Measurements from ENCODE around the gene TSPAN32.

The TSPAN32 gene

GRCh38 chr11:2310786-2311352 lies 9.1 kb downstream of the TSPAN32 start:
- H3K4me3 ChIP-seq (ENCODE audit: low read depth in 1 of 2, low read length in 2 of 2) = no peak overlapping the region
- peaks cover 2 to 6% of the 10 kb centered on the region in 2 donors for H3K4me1 ChIP-seq (ENCODE audit: control insufficient read depth in 1 of 2, insufficient read depth in 2 of 2, low read length in 2 of 2)
- H3K27ac ChIP-seq (ENCODE audit: low read depth, low read length) = no peak overlapping the region
- H3K9me3 ChIP-seq (ENCODE audit: control insufficient read depth in 1 of 2, low read length in 2 of 2) = no peaks in the 10 kb centered on the region
- H3K9ac ChIP-seq (ENCODE audit: low read depth in 1 of 2, low read length in 2 of 2) = no peak overlapping the region
- no peaks in the 10 kb centered on the region for H3K27me3 ChIP-seq (ENCODE audit: control insufficient read depth in 1 of 2, insufficient read depth in 2 of 2, low read length in 2 of 2)
- H3K36me3 ChIP-seq (ENCODE audit: control insufficient read depth in 1 of 2, insufficient read depth in 2 of 2, low read length in 2 of 2) = no peaks in the 10 kb centered on the region

- H3K4me1 ChIP-seq (ENCODE audit: control insufficient read depth in 1 of 2, insufficient read depth in 2 of 2, low read length in 2 of 2) = peaks cover 0 to 6% of the 10 kb centered on the region in 2 donors
- no peaks in the 10 kb centered on the region for H3K9me3 ChIP-seq (ENCODE audit: control insufficient read depth in 1 of 2, low read length in 2 of 2)
- no peak overlapping the region for H3K4me3 ChIP-seq (ENCODE audit: low read depth in 1 of 2, low read length in 2 of 2)
- no peaks in the 10 kb centered on the region for H3K36me3 ChIP-seq (ENCODE audit: control insufficient read depth in 1 of 2, insufficient read depth in 2 of 2, low read length in 2 of 2)
- no peak overlapping the region for H3K27ac ChIP-seq (ENCODE audit: low read depth, low read length)
- H3K27me3 ChIP-seq (ENCODE audit: control insufficient read depth in 1 of 2, insufficient read depth in 2 of 2, low read length in 2 of 2) = no peaks in the 10 kb centered on the region
- no peak overlapping the region for H3K9ac ChIP-seq (ENCODE audit: low read depth in 1 of 2, low read length in 2 of 2)
Measured at GRCh38 chr11:2311353-2312133, 9.7 kb downstream of the TSPAN32 start.

GRCh38 chr11:2312232-2313042 lies 10.6 kb downstream of the TSPAN32 start:
- Histone ChIP-seq H3K27me3 (ENCODE audit: control insufficient read depth in 1 of 2, insufficient read depth in 2 of 2, low read length in 2 of 2) (no peaks in the 10 kb centered on the region), H3K9me3 (ENCODE audit: control insufficient read depth in 1 of 2, low read length in 2 of 2) (no peaks in the 10 kb centered on the region), H3K4me3 (ENCODE audit: low read depth in 1 of 2, low read length in 2 of 2) (no peak overlapping the region), H3K9ac (ENCODE audit: low read depth in 1 of 2, low read length in 2 of 2) (no peak overlapping the region), H3K4me1 (ENCODE audit: control insufficient read depth in 1 of 2, insufficient read depth in 2 of 2, low read length in 2 of 2) (peaks cover 0 to 1% of the 10 kb centered on the region in 2 donors), H3K27ac (ENCODE audit: low read depth, low read length) (no peak overlapping the region), H3K36me3 (ENCODE audit: control insufficient read depth in 1 of 2, insufficient read depth in 2 of 2, low read length in 2 of 2) (no peaks in the 10 kb centered on the region)

GRCh38 chr11:2313051-2313951 lies 11.5 kb downstream of the TSPAN32 start:
- Histone ChIP-seq H3K27ac (ENCODE audit: low read depth, low read length) (no peak overlapping the region), H3K9ac (ENCODE audit: low read depth in 1 of 2, low read length in 2 of 2) (no peak overlapping the region), H3K4me3 (ENCODE audit: low read depth in 1 of 2, low read length in 2 of 2) (no peak overlapping the region), H3K36me3 (ENCODE audit: control insufficient read depth in 1 of 2, insufficient read depth in 2 of 2, low read length in 2 of 2) (no peaks in the 10 kb centered on the region), H3K9me3 (ENCODE audit: control insufficient read depth in 1 of 2, low read length in 2 of 2) (peaks cover 0 to 3% of the 10 kb centered on the region in 2 donors), H3K27me3 (ENCODE audit: control insufficient read depth in 1 of 2, insufficient read depth in 2 of 2, low read length in 2 of 2) (no peaks in the 10 kb centered on the region), H3K4me1 (ENCODE audit: control insufficient read depth in 1 of 2, insufficient read depth in 2 of 2, low read length in 2 of 2) (no peaks in the 10 kb centered on the region)

- Histone ChIP-seq H3K4me1 (ENCODE audit: control insufficient read depth in 1 of 2, insufficient read depth in 2 of 2, low read length in 2 of 2) (no peaks in the 10 kb centered on the region), H3K27me3 (ENCODE audit: control insufficient read depth in 1 of 2, insufficient read depth in 2 of 2, low read length in 2 of 2) (no peaks in the 10 kb centered on the region), H3K27ac (ENCODE audit: low read depth, low read length) (no peak overlapping the region), H3K9me3 (ENCODE audit: control insufficient read depth in 1 of 2, low read length in 2 of 2) (peaks cover 0 to 3% of the 10 kb centered on the region in 2 donors), H3K4me3 (ENCODE audit: low read depth in 1 of 2, low read length in 2 of 2) (no peak overlapping the region), H3K36me3 (ENCODE audit: control insufficient read depth in 1 of 2, insufficient read depth in 2 of 2, low read length in 2 of 2) (no peaks in the 10 kb centered on the region), H3K9ac (ENCODE audit: low read depth in 1 of 2, low read length in 2 of 2) (no peak overlapping the region)
Measured at GRCh38 chr11:2314136-2314524, 12.3 kb downstream of the TSPAN32 start.

- H3K4me3 ChIP-seq (ENCODE audit: low read depth in 1 of 2, low read length in 2 of 2) = no peak overlapping the region
- no peak overlapping the region for H3K27ac ChIP-seq (ENCODE audit: low read depth, low read length)
Measured at GRCh38 chr11:2314525-2315394, 12.9 kb downstream of the TSPAN32 start.

GRCh38 chr11:2315395-2316168 lies 13.8 kb downstream of the TSPAN32 start:
- Histone ChIP-seq H3K9ac (ENCODE audit: low read depth in 1 of 2, low read length in 2 of 2) (no peak overlapping the region), H3K4me1 (ENCODE audit: control insufficient read depth in 1 of 2, insufficient read depth in 2 of 2, low read length in 2 of 2) (no peaks in the 10 kb centered on the region), H3K36me3 (ENCODE audit: control insufficient read depth in 1 of 2, insufficient read depth in 2 of 2, low read length in 2 of 2) (no peaks in the 10 kb centered on the region), H3K9me3 (ENCODE audit: control insufficient read depth in 1 of 2, low read length in 2 of 2) (peaks cover 0 to 3% of the 10 kb centered on the region in 2 donors), H3K27me3 (ENCODE audit: control insufficient read depth in 1 of 2, insufficient read depth in 2 of 2, low read length in 2 of 2) (no peaks in the 10 kb centered on the region), H3K4me3 (ENCODE audit: low read depth in 1 of 2, low read length in 2 of 2) (no peak overlapping the region), H3K27ac (ENCODE audit: low read depth, low read length) (no peak overlapping the region)

More at GRCh38 chr11:2314525-2315394, 12.9 kb downstream of the TSPAN32 start:
- H3K4me1 ChIP-seq (ENCODE audit: control insufficient read depth in 1 of 2, insufficient read depth in 2 of 2, low read length in 2 of 2) = no peaks in the 10 kb centered on the region
- H3K27me3 ChIP-seq (ENCODE audit: control insufficient read depth in 1 of 2, insufficient read depth in 2 of 2, low read length in 2 of 2) = no peaks in the 10 kb centered on the region
- H3K9ac ChIP-seq (ENCODE audit: low read depth in 1 of 2, low read length in 2 of 2) = no peak overlapping the region
- H3K36me3 ChIP-seq (ENCODE audit: control insufficient read depth in 1 of 2, insufficient read depth in 2 of 2, low read length in 2 of 2) = no peaks in the 10 kb centered on the region
- peaks cover 0 to 3% of the 10 kb centered on the region in 2 donors for H3K9me3 ChIP-seq (ENCODE audit: control insufficient read depth in 1 of 2, low read length in 2 of 2)

GRCh38 chr11:2316169-2316962 lies 14.6 kb downstream of the TSPAN32 start:
- peaks cover 0 to 3% of the 10 kb centered on the region in 2 donors for H3K9me3 ChIP-seq (ENCODE audit: control insufficient read depth in 1 of 2, low read length in 2 of 2)
- H3K4me3 ChIP-seq (ENCODE audit: low read depth in 1 of 2, low read length in 2 of 2) = no peak overlapping the region
- no peaks in the 10 kb centered on the region for H3K4me1 ChIP-seq (ENCODE audit: control insufficient read depth in 1 of 2, insufficient read depth in 2 of 2, low read length in 2 of 2)
- no peaks in the 10 kb centered on the region for H3K36me3 ChIP-seq (ENCODE audit: control insufficient read depth in 1 of 2, insufficient read depth in 2 of 2, low read length in 2 of 2)
- H3K27me3 ChIP-seq (ENCODE audit: control insufficient read depth in 1 of 2, insufficient read depth in 2 of 2, low read length in 2 of 2) = no peaks in the 10 kb centered on the region
- no peak overlapping the region for H3K27ac ChIP-seq (ENCODE audit: low read depth, low read length)
- H3K9ac ChIP-seq (ENCODE audit: low read depth in 1 of 2, low read length in 2 of 2) = no peak overlapping the region

All from duodenal mucosa (tissue), 2 donors.